ENCODE data around the gene TMCC1.
A peak's percentile ranks its signal among the peaks of the same experiment; 100 is the strongest.

Gene TMCC1

DNA sequence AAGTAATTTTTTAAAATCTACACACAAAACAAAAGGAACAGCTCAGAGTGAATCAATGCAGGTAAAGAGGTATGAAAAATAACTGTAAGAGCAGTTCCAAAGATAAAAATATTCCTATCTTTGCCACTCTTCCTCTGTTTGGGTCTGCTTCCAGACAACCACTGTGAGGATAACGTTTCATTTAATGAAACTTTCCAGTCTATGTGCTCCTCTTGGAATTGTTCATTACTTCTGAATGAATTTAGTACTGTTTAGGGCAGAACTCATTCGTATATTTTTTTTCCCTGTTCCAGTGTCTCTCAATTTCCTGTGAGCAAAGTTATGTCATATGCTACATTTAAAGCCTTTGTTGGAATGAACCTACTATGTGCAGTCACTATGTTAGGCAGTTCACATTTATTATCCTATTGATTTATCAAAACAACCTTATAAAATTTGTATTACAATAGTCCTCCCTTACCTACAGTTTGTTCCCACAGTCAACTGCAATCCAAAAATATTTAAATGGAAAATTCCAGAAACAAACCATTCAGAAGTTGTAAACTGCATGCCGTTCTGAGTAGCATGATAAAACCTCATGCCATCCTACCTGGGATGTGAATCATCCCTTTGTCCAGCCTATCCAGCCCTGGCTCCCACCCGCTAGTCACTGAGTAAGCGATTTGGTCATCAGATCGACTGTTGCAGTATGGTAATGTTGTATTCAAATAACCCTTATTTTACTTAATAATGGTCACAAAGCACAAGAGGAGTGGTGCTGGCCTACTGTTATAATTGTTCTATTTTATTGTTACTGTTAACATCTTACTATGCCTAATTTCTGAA, 98.1 kb downstream of the TMCC1 start:
- DNase-seq (ENCODE audit: low read depth) = no peak
- Histone ChIP-seq H3K4me1 (ENCODE audit: control insufficient read depth, insufficient read depth, low read length) (peaks cover 30% of the 10 kb centered on the region), H3K9me3 (ENCODE audit: control insufficient read depth, low read length) (no peaks in the 10 kb centered on the region), H3K27me3 (replicated peaks; ENCODE audit: control insufficient read depth, insufficient read depth, low read length) (no peaks in the 10 kb centered on the region), H3K9ac (ENCODE audit: low read length) (no peak overlapping the region), H3K36me3 (ENCODE audit: control insufficient read depth, insufficient read depth, low read length, severe bottlenecking) (no peaks in the 10 kb centered on the region), H3K4me3 (ENCODE audit: low read length) (peak overlapping the region; percentile 10)

DNA sequence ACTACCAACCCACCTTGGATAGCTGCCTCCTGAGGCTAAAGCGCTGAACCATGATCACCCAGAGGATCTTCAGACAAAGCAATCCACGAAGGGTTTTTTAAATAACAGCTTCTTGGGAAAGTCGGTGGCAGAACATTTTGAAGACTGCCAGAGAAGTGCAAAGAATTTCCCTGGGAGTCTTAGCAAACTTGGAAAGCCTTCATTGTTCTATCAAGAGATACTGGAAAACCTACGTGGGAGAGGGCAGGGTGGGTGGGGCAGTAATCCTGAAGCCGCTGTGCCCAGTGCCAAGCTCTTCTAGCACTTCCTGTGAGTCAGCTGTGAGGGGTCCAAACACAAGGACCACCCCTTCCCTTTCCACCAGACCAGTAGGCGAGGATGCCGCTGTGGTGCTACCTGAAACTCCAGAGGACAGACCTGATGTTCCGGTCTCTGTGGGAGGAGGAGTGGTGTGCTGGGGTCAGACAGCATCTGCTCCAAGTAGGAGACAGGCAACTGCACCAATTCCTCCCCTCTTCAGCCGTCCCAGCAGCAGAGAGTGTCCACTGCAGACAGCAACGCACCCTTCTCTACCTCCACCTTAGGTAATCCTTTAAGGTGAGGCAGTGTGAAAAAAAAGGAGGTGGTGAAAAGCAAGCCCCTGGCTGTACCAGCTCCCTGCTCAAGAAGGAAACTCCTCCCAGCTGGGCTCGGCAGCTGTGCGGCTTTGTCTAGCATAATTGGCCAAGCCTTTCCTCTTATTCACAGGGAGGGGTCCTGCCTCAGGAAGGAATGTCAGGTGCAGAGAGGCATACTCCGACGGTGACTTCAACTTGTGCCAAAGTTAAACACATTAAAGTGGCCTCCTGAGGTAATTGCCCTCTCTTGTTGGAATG, 99.0 kb downstream of the TMCC1 start:
- no peaks in the 10 kb centered on the region for H3K9me3 ChIP-seq (ENCODE audit: control insufficient read depth, low read length)
- H3K4me1 ChIP-seq (ENCODE audit: control insufficient read depth, insufficient read depth, low read length) = peaks cover 30% of the 10 kb centered on the region
- peak overlapping the region; percentile 57 for H3K4me3 ChIP-seq (ENCODE audit: low read length)
- no peak for DNase-seq (ENCODE audit: low read depth)
- peak overlapping the region; percentile 70 for H3K9ac ChIP-seq (ENCODE audit: low read length)
- H3K36me3 ChIP-seq (ENCODE audit: control insufficient read depth, insufficient read depth, low read length, severe bottlenecking) = no peaks in the 10 kb centered on the region
- H3K27me3 ChIP-seq (replicated peaks; ENCODE audit: control insufficient read depth, insufficient read depth, low read length) = no peaks in the 10 kb centered on the region

DNA sequence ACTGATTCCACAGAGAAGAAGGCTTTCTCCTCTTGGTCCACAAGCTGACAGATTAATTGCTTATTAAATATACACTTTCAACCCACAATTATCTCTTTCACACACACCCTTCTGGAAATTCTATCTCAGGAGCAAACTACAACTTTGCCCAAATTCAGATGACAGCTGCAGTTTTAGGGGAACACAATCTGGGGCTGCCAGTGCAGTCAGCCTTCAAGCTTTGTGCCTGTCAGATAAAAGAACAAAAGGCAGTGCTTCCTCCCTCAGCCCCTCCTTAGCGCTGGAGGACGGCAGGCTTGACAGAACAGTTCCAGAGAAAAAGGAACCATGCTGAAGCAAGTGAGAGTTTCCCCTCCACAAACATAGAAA, 99.6 kb downstream of the TMCC1 start:
- Histone ChIP-seq H3K9me3 (ENCODE audit: control insufficient read depth, low read length) (no peaks in the 10 kb centered on the region), H3K27me3 (replicated peaks; ENCODE audit: control insufficient read depth, insufficient read depth, low read length) (no peaks in the 10 kb centered on the region), H3K4me1 (ENCODE audit: control insufficient read depth, insufficient read depth, low read length) (peaks cover 30% of the 10 kb centered on the region), H3K36me3 (ENCODE audit: control insufficient read depth, insufficient read depth, low read length, severe bottlenecking) (no peaks in the 10 kb centered on the region), H3K9ac (ENCODE audit: low read length) (peak overlapping the region; percentile 70), H3K4me3 (ENCODE audit: low read length) (peak overlapping the region; percentile 57)
- no peak for DNase-seq (ENCODE audit: low read depth)

DNA sequence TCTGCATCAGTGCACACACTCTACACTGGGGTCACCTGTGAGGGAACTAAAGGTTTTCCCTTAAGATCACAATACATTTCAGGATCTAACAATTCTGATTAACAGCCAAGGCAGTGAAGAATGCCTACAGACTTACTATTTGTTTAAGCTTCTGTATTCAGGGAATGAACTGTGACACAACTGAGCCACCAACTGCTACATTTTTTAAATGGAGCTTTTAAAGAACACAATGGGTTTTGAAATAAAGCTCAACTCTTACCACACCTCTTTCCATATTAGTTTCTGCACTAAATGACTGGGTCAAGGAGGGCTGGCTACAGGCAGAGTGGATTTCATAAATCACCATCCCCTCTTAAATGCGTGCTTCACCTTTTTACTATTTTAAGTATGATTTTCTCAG, 100.2 kb downstream of the TMCC1 start:
- Histone ChIP-seq H3K9ac (ENCODE audit: low read length) (peak overlapping the region; percentile 70), H3K4me1 (ENCODE audit: control insufficient read depth, insufficient read depth, low read length) (peaks cover 30% of the 10 kb centered on the region), H3K36me3 (ENCODE audit: control insufficient read depth, insufficient read depth, low read length, severe bottlenecking) (no peaks in the 10 kb centered on the region), H3K4me3 (ENCODE audit: low read length) (peak overlapping the region; percentile 57), H3K9me3 (ENCODE audit: control insufficient read depth, low read length) (no peaks in the 10 kb centered on the region), H3K27me3 (replicated peaks; ENCODE audit: control insufficient read depth, insufficient read depth, low read length) (no peaks in the 10 kb centered on the region)
- DNase-seq (ENCODE audit: low read depth) = peak; percentile 77

DNA sequence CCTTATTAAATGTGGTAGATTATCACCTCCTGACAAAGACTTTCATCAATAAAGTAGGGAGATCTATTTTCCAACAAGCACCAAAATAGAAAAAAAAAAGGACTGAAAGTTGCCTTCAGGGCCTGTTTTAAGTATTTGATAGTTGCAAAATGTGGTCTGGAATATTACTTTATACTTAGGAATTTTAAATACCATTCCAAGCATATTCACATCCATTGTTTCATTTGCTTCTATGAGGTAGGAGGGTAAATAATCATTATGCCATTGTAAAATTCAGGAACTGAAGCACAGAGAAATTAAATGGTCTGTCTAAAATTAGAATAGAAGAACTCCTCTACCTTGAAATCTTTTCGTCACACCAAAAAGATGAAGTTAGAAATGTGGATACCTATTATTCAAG, 110.0 kb downstream of the TMCC1 start:
- H3K4me1 ChIP-seq (ENCODE audit: control insufficient read depth, insufficient read depth, low read length) = peaks cover 12% of the 10 kb centered on the region
- no peaks in the 10 kb centered on the region for H3K36me3 ChIP-seq (ENCODE audit: control insufficient read depth, insufficient read depth, low read length, severe bottlenecking)
- no peak overlapping the region for H3K4me3 ChIP-seq (ENCODE audit: low read length)
- peak; percentile 68 for DNase-seq (ENCODE audit: low read depth)
- H3K27me3 ChIP-seq (replicated peaks; ENCODE audit: control insufficient read depth, insufficient read depth, low read length) = no peaks in the 10 kb centered on the region
- H3K9me3 ChIP-seq (ENCODE audit: control insufficient read depth, low read length) = no peaks in the 10 kb centered on the region
- no peak overlapping the region for H3K9ac ChIP-seq (ENCODE audit: low read length)

GRCh38 chr3:129778871-129779270, 114.6 kb downstream of the TMCC1 start:
- H3K4me3 ChIP-seq (ENCODE audit: low read length) = no peak overlapping the region
- H3K36me3 ChIP-seq (ENCODE audit: control insufficient read depth, insufficient read depth, low read length, severe bottlenecking) = no peaks in the 10 kb centered on the region
- H3K9ac ChIP-seq (ENCODE audit: low read length) = no peak overlapping the region
- peaks cover 19% of the 10 kb centered on the region for H3K4me1 ChIP-seq (ENCODE audit: control insufficient read depth, insufficient read depth, low read length)
- no peaks in the 10 kb centered on the region for H3K27me3 ChIP-seq (replicated peaks; ENCODE audit: control insufficient read depth, insufficient read depth, low read length)
- no peaks in the 10 kb centered on the region for H3K9me3 ChIP-seq (ENCODE audit: control insufficient read depth, low read length)
- peak; percentile 38 for DNase-seq (ENCODE audit: low read depth)

DNA sequence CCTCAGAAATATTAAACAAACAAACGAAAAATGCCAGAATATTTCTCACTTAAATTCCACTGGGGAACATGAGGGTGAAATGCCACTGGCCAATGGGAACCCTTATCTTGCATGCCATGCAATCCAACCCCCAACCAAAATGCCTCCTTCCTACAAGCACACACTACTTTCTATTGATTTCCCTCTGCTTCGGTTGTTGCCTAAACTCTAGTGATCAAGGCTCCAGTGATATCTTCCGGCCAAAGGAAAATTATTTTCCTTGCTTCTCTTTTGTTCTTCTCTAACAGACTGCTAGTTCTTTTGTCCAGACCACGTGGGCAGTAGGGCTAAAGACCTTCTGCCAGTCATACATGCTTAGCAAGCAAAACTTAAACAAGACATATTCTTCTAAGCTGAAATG, 115.7 kb downstream of the TMCC1 start:
- peak; percentile 54 for DNase-seq (ENCODE audit: low read depth)
- Histone ChIP-seq H3K27me3 (replicated peaks; ENCODE audit: control insufficient read depth, insufficient read depth, low read length) (no peaks in the 10 kb centered on the region), H3K9ac (ENCODE audit: low read length) (no peak overlapping the region), H3K4me1 (ENCODE audit: control insufficient read depth, insufficient read depth, low read length) (peaks cover 8% of the 10 kb centered on the region), H3K4me3 (ENCODE audit: low read length) (no peak overlapping the region), H3K36me3 (ENCODE audit: control insufficient read depth, insufficient read depth, low read length, severe bottlenecking) (no peaks in the 10 kb centered on the region), H3K9me3 (ENCODE audit: control insufficient read depth, low read length) (no peaks in the 10 kb centered on the region)

DNA sequence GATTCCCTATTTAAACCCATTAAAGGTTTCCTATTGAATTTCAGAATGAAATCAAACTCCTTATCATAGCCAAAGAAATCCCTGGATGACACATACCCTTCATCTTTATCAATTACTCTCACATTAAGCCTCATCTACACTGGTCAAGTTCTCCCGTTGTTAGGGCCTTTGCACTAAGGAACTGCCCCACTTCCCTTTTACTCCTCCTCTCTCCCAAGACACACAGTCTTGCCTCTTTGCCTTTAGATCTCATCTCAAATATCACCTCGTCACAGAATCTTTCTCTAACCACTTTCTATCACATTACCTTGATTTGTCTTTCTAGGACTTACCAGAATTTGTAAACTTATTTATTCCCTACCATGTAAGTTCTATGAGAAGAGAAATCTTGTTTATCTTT, 117.6 kb downstream of the TMCC1 start:
- no peaks in the 10 kb centered on the region for H3K27me3 ChIP-seq (replicated peaks; ENCODE audit: control insufficient read depth, insufficient read depth, low read length)
- H3K9me3 ChIP-seq (ENCODE audit: control insufficient read depth, low read length) = no peaks in the 10 kb centered on the region
- no peaks in the 10 kb centered on the region for H3K36me3 ChIP-seq (ENCODE audit: control insufficient read depth, insufficient read depth, low read length, severe bottlenecking)
- peaks cover 7% of the 10 kb centered on the region for H3K4me1 ChIP-seq (ENCODE audit: control insufficient read depth, insufficient read depth, low read length)
- DNase-seq (ENCODE audit: low read depth) = no peak
- H3K4me3 ChIP-seq (ENCODE audit: low read length) = no peak overlapping the region
- H3K9ac ChIP-seq (ENCODE audit: low read length) = no peak overlapping the region

- DNase-seq (ENCODE audit: low read depth) = no peak
- H3K27me3 ChIP-seq (replicated peaks; ENCODE audit: control insufficient read depth, insufficient read depth, low read length) = no peaks in the 10 kb centered on the region
- H3K9me3 ChIP-seq (ENCODE audit: control insufficient read depth, low read length) = no peaks in the 10 kb centered on the region
- H3K9ac ChIP-seq (ENCODE audit: low read length) = no peak overlapping the region
- H3K4me3 ChIP-seq (ENCODE audit: low read length) = no peak overlapping the region
- no peaks in the 10 kb centered on the region for H3K36me3 ChIP-seq (ENCODE audit: control insufficient read depth, insufficient read depth, low read length, severe bottlenecking)
- peaks cover 7% of the 10 kb centered on the region for H3K4me1 ChIP-seq (ENCODE audit: control insufficient read depth, insufficient read depth, low read length)
Observed at GRCh38 chr3:129773691-129774663, 119.5 kb downstream of the TMCC1 start.

DNA sequence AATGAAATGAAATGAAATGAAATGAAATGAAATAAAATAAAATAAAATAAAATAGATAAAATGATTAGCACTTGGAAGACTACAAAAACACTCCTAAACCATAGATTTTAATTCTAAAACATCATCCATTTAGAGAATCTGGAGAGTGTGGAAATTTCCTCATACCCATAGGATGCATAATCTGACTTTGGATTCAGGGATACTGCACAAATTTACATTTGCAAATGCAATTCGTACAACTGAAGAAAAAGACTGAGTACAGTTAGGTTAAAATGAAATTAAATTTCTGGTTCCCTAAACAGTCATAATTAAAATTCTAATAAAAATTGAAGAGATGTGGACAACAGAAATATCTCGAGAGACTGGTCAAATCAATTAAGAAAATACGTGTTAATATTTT, 122.9 kb downstream of the TMCC1 start:
- H3K36me3 ChIP-seq (ENCODE audit: control insufficient read depth, insufficient read depth, low read length, severe bottlenecking) = no peaks in the 10 kb centered on the region
- no peaks in the 10 kb centered on the region for H3K9me3 ChIP-seq (ENCODE audit: control insufficient read depth, low read length)
- H3K4me1 ChIP-seq (ENCODE audit: control insufficient read depth, insufficient read depth, low read length) = no peaks in the 10 kb centered on the region
- DNase-seq (ENCODE audit: low read depth) = no peak
- H3K9ac ChIP-seq (ENCODE audit: low read length) = no peak overlapping the region
- H3K27me3 ChIP-seq (replicated peaks; ENCODE audit: control insufficient read depth, insufficient read depth, low read length) = no peaks in the 10 kb centered on the region
- H3K4me3 ChIP-seq (ENCODE audit: low read length) = no peak overlapping the region

Measured in adipocyte (in vitro differentiated cells).